Activated naive CD4-positive, alpha-beta T cell treated with anti-CD3 and anti-CD28 coated beads for 36 hours (primary cell): ENCODE data around the gene GRAMD1A. TPM values are rescaled to one million over a fixed set of nuclear protein-coding genes. Genes with fewer than 3 reads are reported as not detected.

Experiments
- CTCF ChIA-PET: fragments of 350-600 bp; sonication (Branson Sonifier 250); formaldehyde crosslinking; loops from one replicate; lab custom pipeline; 2021; ENCODE audit warnings: antibody characterized with exemption; lab: Charles Lee
- DNase-seq: peaks from one replicate; pipeline ENCODE4 v3.0.0-alpha.2; 2020
- H3K27ac Mint-ChIP-seq: one replicate; pipeline ENCODE4 v1.8.0; 2021; ENCODE audit warnings: mild to moderate bottlenecking, mixed read lengths
- H3K27me3 Mint-ChIP-seq: one replicate; pipeline ENCODE4 v1.8.0; 2021; ENCODE audit warnings: low read depth, mixed read lengths
- H3K36me3 Mint-ChIP-seq: one replicate; pipeline ENCODE4 v1.8.0; 2021; ENCODE audit warnings: low read depth, mixed read lengths
- H3K4me1 Mint-ChIP-seq: one replicate; pipeline ENCODE4 v1.8.0; 2021; ENCODE audit warnings: low read depth, mixed read lengths
- H3K4me3 Mint-ChIP-seq: one replicate; pipeline ENCODE4 v1.8.0; 2021; ENCODE audit warnings: mild to moderate bottlenecking, moderate library complexity, mixed read lengths
- H3K9me3 Mint-ChIP-seq: one replicate; pipeline ENCODE4 v1.8.0; 2021; ENCODE audit warnings: mixed read lengths
- intact Hi-C: fragments of 100-400 bp; cut with micrococcal nuclease; formaldehyde crosslinking; loops from one replicate; pipeline ENCODE4 v1.15.1; 2023
- total RNA-seq, 2 experiments: library from RNA; stranded (reverse); gene quantifications; one replicate each; pipeline ENCODE4 v1.2.3, GENCODE V29; 2021

The GRAMD1A gene
- total RNA-seq, 2 experiments from 2014 or later, result 117 to 125 TPM

GRCh38 chr19:35034005-35034502, 33.9 kb downstream of the GRAMD1A start:
- no peak overlapping the region for H3K4me3 Mint-ChIP-seq
- CTCF ChIA-PET, result interaction anchor here (1.5 kb wide), 1 partner anchor 10 kb away, joined by 8 read pairs; no protein-coding TSS in a partner anchor
- intact Hi-C loops, result no loop called here

DNA sequence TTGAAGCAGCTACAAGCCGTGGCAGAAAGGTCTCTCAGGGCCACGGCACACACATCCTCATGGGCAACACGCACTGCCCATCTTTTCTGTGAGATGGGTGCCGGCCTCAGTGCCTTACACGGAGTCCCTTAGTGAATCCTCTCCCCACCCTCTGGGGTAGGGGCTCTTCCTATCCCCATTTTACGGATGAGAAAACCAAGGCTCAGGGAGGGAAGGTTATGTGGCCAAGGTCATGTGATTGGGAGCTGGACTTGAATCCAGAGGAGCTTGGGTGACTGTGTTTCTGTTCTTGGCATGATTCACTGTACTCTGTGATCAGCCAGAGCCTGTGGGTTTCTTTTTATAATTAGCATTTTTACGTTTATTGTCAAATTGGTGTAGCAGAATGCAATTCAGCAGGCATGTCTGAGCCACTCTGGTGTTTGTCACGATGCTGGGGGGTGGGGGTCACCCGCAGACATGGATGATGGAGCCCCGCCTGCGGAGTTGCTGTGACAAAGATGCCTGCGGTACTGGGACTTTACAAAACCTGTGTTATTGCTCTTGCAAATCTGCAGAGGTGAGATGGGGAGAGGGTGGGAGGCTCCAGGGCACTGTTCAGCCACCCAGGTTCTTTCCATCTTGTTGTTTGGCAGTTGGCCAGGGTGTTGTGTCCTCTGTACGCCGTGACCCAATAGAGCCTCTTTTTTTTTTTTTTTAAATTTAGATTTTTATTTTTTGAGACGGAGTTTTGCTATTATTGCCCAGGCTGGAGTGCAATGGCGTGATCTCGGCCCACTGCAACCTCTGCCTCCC, 34.7 kb downstream of the GRAMD1A start:
- Mint-ChIP-seq H3K4me3 (no peak overlapping the region), H3K27ac (no peak overlapping the region), H3K4me1 (peaks cover 10% of the 10 kb centered on the region), H3K27me3 (peaks cover 21% of the 10 kb centered on the region), H3K9me3 (no peaks in the 10 kb centered on the region), H3K36me3 (no peaks in the 10 kb centered on the region)
- no peak for DNase-seq
- CTCF ChIA-PET, result interaction anchor here (0.8 to 1.5 kb wide), 2 partner anchors 9 to 13 kb away, joined by 3 to 8 read pairs; no protein-coding TSS in a partner anchor
- intact Hi-C loops, result no loop called here

More at GRCh38 chr19:35034005-35034502, 33.9 kb downstream of the GRAMD1A start:
- DNase-seq, result no peak
- H3K9me3 Mint-ChIP-seq, result no peaks in the 10 kb centered on the region
- peaks cover 21% of the 10 kb centered on the region for H3K27me3 Mint-ChIP-seq
- H3K4me1 Mint-ChIP-seq, result peaks cover 13% of the 10 kb centered on the region
- H3K27ac Mint-ChIP-seq, result no peak overlapping the region
- no peaks in the 10 kb centered on the region for H3K36me3 Mint-ChIP-seq

- DNase-seq, result no peak
- Mint-ChIP-seq H3K27me3 (peaks cover 12% of the 10 kb centered on the region), H3K27ac (no peak overlapping the region), H3K4me3 (no peak overlapping the region), H3K9me3 (no peaks in the 10 kb centered on the region), H3K36me3 (no peaks in the 10 kb centered on the region), H3K4me1 (peaks cover 24% of the 10 kb centered on the region)
- CTCF ChIA-PET, result interaction anchor here (0.6 to 1.3 kb wide), 3 partner anchors 9 to 29 kb away, joined by 3 to 4 read pairs (median 3); no protein-coding TSS in a partner anchor
- intact Hi-C loops, result no loop called here
Observed at GRCh38 chr19:35037716-35038622, 37.8 kb downstream of the GRAMD1A start.

DNA sequence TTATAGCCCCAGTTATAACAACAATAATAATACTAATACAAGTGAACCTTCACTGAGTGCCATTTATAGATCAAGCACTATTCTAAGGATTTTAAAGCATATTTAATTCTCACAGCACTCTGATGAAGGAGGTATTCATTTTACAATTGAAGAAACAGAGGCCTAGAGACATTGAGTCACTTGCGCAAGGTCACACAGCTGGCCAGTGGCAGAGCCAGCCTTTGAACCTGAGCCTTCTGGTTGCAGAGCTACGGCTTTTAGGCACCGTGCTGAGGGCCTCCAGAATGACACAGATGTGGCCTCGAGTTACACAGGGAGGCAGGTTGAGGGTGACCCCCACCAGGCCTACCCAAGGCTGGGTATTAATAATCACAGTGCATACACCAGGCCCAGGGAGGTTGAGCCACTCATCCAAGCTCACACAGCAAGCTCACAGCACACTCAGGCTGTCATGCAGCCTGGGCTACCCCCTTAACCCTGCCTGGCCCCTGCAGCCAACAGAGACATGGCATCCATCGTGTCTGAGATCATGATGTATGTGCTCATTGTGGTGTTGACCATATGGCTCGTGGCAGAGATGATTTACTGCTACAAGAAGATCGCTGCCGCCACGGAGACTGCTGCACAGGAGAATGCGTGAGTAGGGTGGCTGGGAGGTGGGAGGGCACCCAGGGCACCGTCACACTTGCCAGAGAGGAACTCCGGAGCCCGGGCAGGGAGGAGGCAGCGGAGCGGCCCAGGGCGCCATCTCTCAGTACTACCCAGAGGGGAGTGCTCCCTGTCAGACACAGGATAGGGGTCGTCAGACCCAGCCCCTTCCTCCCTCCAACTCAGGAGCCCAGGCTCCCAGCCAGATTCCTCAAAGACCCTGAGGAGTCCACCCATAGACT, 38.7 kb downstream of the GRAMD1A start:
- CTCF ChIA-PET, result interaction anchor here (0.7 to 1.3 kb wide), 2 partner anchors 8 to 28 kb away, joined by 3 read pairs; no protein-coding TSS in a partner anchor
- Mint-ChIP-seq H3K27ac (no peak overlapping the region), H3K4me1 (peaks cover 24% of the 10 kb centered on the region)

GRCh38 chr19:35039881-35040825, 40.0 kb downstream of the GRAMD1A start:
- no peak for DNase-seq
- peak overlapping the region; percentile 55 for H3K4me3 Mint-ChIP-seq
- no peaks in the 10 kb centered on the region for H3K36me3 Mint-ChIP-seq
- no peak overlapping the region for H3K27ac Mint-ChIP-seq
- H3K9me3 Mint-ChIP-seq, result no peaks in the 10 kb centered on the region
- intact Hi-C loops, result no loop called here
- H3K27me3 Mint-ChIP-seq, result peaks cover 11% of the 10 kb centered on the region
- H3K4me1 Mint-ChIP-seq, result peaks cover 34% of the 10 kb centered on the region
- CTCF ChIA-PET, result no interaction called here

More for the DNA sequence above, 38.7 kb downstream of the GRAMD1A start:
- Mint-ChIP-seq H3K9me3 (no peaks in the 10 kb centered on the region), H3K4me3 (no peak overlapping the region), H3K27me3 (peaks cover 11% of the 10 kb centered on the region), H3K36me3 (no peaks in the 10 kb centered on the region)
- no peak for DNase-seq
- intact Hi-C loops, result no loop called here

- no peaks in the 10 kb centered on the region for H3K36me3 Mint-ChIP-seq
- H3K4me3 Mint-ChIP-seq, result peak overlapping the region; percentile 55
- peaks cover 42% of the 10 kb centered on the region for H3K4me1 Mint-ChIP-seq
- CTCF ChIA-PET, result no interaction called here
- peak; percentile 58 for DNase-seq
- H3K27ac Mint-ChIP-seq, result no peak overlapping the region
- peaks cover 11% of the 10 kb centered on the region for H3K27me3 Mint-ChIP-seq
- intact Hi-C loops, result no loop called here
- no peaks in the 10 kb centered on the region for H3K9me3 Mint-ChIP-seq
Observed at GRCh38 chr19:35040826-35041547, 40.9 kb downstream of the GRAMD1A start.

DNA sequence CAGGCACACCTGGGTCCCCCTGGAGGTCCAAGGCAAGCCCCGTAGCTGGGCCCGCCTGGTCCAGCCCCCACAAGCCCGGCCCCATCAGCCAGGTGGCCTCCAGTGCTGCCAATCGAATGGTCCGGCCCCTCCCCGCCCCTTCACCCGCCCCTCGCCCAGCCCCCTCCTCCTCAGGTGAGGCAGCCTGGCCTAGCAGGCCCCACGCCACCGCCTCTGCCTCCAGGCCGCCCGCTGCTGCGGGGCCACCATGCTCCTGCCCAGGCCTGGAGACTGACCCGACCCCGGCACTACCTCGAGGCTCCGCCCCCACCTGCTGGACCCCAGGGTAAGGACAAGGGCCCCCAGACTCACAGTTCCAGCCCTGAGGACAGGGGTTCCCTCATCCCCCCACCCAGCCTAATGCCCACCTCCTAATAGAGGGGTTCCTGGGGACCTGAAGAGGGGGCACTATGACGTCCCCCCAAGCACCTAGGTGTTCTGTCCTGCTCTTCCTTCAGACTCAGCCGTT, 41.5 kb downstream of the GRAMD1A start, which contains the start of gene HPN:
TSS of gene HPN (plus strand) at position 174 of the 508 bp plus-strand sequence. CDS start 786 bp downstream, outside the sequence.
- Mint-ChIP-seq H3K27ac (no peak within 1 kb of the TSS), H3K4me3 (peak within 1 kb of the TSS; percentile 55)

DNA sequence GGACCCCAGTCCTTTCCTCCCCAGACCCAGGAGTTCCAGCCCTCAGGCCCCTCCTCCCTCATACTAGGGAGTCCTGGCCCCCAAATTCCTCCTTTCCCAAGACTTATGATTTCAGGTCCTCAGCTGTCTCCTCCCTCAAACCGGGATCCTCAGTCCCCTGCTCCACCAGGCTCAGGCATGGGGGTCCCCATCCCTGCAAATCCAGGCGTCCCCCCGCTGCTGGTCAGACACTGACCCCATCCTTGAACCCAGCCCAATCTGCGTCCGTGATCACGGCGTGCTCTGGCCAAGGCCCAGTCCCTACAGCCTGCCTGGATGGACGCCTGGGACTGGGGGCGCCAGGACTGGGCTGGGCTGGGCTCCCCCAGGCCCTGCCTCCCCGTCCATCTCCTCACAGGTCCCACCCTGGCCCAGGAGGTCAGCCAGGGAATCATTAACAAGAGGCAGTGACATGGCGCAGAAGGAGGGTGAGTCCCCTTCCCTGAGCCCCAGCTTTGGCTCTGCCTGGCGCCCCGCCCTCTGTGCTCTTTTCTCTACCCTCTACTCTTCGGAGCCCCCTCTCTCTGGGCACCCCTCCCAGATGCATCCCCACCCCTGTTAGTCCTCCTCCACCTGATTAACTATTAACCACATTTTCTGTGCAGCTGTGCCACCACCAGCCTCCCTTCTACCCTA, 42.1 kb downstream of the GRAMD1A start:
- intact Hi-C loops, result no loop called here
- no peaks in the 10 kb centered on the region for H3K36me3 Mint-ChIP-seq
- H3K4me3 Mint-ChIP-seq, result no peak overlapping the region
- peaks cover 42% of the 10 kb centered on the region for H3K4me1 Mint-ChIP-seq
- no peak overlapping the region for H3K27ac Mint-ChIP-seq
- CTCF ChIA-PET, result interaction anchor here (2.5 to 3.1 kb wide), 4 partner anchors 13 to 49 kb away, joined by 11 to 23 read pairs (median 17); no protein-coding TSS in a partner anchor
- peaks cover 11% of the 10 kb centered on the region for H3K27me3 Mint-ChIP-seq
- no peak for DNase-seq
- H3K9me3 Mint-ChIP-seq, result no peaks in the 10 kb centered on the region

More for the DNA sequence above, 41.5 kb downstream of the GRAMD1A start, which contains the start of gene HPN:
- intact Hi-C loops, result no loop called here
- no peaks in the 10 kb centered on the region for H3K9me3 Mint-ChIP-seq
- CTCF ChIA-PET, result interaction anchor here (3.1 kb wide), 1 partner anchor 50 kb away, joined by 23 read pairs; no protein-coding TSS in a partner anchor
- peaks cover 42% of the 10 kb centered on the region for H3K4me1 Mint-ChIP-seq
- no peak for DNase-seq
- peaks cover 11% of the 10 kb centered on the region for H3K27me3 Mint-ChIP-seq
- no peaks in the 10 kb centered on the region for H3K36me3 Mint-ChIP-seq

DNA sequence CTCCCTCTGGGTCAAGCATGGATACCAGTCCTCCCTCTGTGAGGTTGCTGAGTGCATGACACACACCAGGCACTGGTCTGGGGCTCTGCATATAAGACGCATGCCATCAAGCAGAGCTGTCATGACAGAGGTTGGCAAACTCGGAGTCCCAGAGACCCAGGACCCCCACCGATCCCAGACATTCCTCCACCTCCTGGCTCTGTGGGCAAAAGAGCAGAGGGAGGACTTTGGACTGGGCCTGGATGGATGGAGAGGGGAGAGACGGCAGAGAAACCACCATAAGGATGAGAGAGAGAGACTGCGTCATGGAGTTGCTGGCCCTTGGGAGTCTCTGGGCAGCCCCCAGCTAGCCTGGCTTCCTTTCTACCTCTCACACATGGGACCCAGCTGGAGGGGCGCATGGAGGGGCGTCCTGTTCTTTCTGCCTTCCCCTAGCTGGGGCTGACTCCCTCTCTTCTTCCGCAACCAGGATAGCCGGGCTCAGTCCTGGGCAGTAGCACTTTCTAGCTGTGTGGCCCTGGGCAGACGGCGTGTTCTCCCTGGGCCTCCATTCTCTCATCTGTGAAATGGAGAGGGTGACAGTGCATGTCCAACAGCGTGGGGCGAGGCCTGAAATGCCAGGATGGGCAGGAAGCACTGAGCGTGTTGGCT, 43.0 kb downstream of the GRAMD1A start:
- intact Hi-C loops, result no loop called here
- peaks cover 11% of the 10 kb centered on the region for H3K27me3 Mint-ChIP-seq
- CTCF ChIA-PET, result interaction anchor here (0.7 to 4.2 kb wide), 20 partner anchors 9 to 136 kb away, joined by 3 to 23 read pairs (median 8); partner anchors contain the start of genes FXYD7 and LGI4
- H3K36me3 Mint-ChIP-seq, result no peaks in the 10 kb centered on the region
- no peak overlapping the region for H3K4me3 Mint-ChIP-seq
- no peak for DNase-seq
- H3K27ac Mint-ChIP-seq, result no peak overlapping the region
- H3K9me3 Mint-ChIP-seq, result no peaks in the 10 kb centered on the region
- peaks cover 42% of the 10 kb centered on the region for H3K4me1 Mint-ChIP-seq
